Heart left ventricle (tissue), 13 donors: ENCODE data around the gene ELOB.

Experiments
- CTCF ChIP-seq, 12 donors: fragments of 200-600 bp; sonication (generic) in 4 of 12; IDR thresholded peaks; one replicate each; pipeline versions ENCODE4 v1.5.0 to v1.8.0; 2018 to 2022; ENCODE audit warnings: antibody characterized with exemption in 12 of 12, mild to moderate bottlenecking in 5 of 12
- POLR2A ChIP-seq, 2 donors: fragments of 450-650 bp; IDR thresholded peaks; one replicate each; pipeline ENCODE4 v1.6.1; 2017; ENCODE audit warnings: antibody characterized with exemption in 2 of 2, mild to moderate bottlenecking in 2 of 2, moderate library complexity in 2 of 2
- donor health status: ischemic (EF 13 %, LVEDD 7.1; RV severe dilation, severe dysfunction).
- donor health status: DM: no; HTN: yes; CAD: no.
- donor health status: DM: no; HTN: no; CAD: no.
- donor health status: ischemic (EF 25% LVEDD 6.9; RV normal size, moderate dysfunction).
- donor health status: ischemic (EF 25% LVEDD 5.7; RV mildly dilated, moderate dysfunction).
- donor health status: ischemic (EF 35%, LVEDD 5.7; RV mildly dilated, moderate dysfunction).
- donor health status: nonischemic (EF 11% LVEDD 7.7; RV severe dilation, severe dysfunction).
- donor health status: DM: yes; HTN: yes; CAD: no.
- donor health status: PGD.
- donor health status: ischemic (EF 29% LVEDD 5.4; RV normal size, mild dysfunction).
- donor health status: nonischemic (EF 23%, LVEDD 6.1; RV moderate dilation, normal function).

- TF ChIP-seq CTCF (IDR thresholded peaks at IDR 0.05), result no peak
- TF ChIP-seq POLR2A (IDR thresholded peaks at IDR 0.05), result no peak
Observed at GRCh38 chr16:2795395-2796143, 18.5 kb upstream of the ELOB start.
